NCI-H2196 treated with DMSO at 0.1 percent for 48 hours (cell line): ENCODE data around the gene RPL35.
"Not testable (repeated sequence)": the region's sequence is repeated elsewhere in the genome, so short reads cannot be mapped to it uniquely, and the experiment has no call there.

Source experiments
- DNase-seq: peaks from one replicate; lab custom pipeline; 2025; ENCODE audit not compliant: unreplicated experiment; lab: John Stamatoyannopoulos, UW

RPL35 gene

GRCh38 chr9:124852829-124853531 lies 8.8 kb downstream of the RPL35 start, which contains the start of gene WDR38:
Gene WDR38 (plus strand): TSS chr9:124853460. CDS start chr9:124853532, 72 bp downstream.
- DNase-seq, result peak; percentile 41

DNA sequence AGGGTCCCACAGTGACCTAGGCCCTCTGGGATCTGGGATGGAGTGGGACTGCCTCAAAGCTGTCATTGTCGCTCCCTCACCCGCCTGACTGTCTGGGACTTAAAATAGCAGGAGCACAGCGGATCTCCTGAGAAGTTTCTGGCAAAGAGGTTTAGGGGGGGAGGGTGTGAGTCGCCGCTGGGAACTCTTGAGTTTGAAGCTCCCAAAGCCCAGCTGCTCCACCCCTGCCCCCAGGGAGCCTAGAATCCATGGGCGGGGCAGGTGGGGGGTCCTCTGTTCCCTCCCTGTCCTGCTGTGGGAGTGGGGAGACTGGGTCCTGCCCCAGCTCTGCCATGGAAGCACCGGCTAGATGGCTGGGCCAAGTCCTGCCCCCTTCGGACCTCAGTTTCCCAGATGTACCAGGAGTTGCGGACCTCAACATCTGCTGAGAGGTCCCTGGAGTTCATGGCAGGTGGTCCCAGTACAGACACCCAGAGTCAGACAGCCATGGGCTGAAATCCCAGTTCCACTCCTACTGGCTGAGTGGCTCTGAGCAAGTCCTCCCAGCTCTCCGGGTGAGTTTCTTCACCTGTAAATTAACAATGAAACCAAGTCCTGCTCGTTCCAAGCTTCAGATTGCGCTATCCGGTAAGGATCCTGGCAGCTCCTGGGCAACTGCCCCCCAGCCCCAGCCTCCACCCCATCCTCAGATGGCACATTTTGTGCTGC lies 9.5 kb downstream of the RPL35 start:
- DNase-seq, result no peak

DNA sequence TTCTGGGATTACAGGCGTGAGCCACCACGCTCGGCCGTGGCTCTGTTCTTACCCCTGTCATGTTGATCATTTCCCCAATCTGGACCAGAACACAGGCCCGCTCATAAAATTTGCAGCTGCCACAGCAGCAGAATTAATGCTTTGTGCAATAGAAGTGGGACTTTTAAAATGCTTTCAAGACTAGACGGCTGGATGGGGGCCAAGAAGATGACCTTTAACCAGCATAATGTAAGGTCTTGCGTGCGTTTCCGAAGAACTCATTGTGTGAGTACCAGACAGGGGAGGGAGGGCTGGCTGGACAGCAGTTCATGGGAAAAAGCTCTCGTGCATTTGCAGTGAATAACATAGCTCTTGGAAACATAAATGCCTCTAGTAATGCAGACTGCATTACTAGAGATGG lies 12.0 kb downstream of the RPL35 start:
- DNase-seq, result no peak

DNA sequence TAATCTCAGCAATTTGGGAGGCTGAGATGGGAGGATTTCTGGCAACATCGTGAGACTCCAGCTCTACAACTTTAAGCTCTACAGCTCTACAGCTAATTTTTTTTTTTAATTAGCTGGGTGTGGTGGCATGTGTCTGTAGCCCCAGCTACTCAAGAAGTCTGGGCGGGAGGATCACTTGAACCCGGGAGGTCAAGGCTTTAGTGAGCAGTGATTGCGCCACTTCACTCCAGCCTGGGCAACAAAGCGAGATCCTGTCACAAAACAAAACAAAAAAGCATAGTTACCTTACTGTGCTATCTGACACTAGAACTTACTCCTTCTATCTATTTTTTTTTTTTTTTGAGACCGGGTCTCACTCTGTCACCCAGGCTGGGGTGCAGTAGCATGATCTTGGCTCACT lies 14.8 kb downstream of the RPL35 start:
- DNase-seq, result no peak

GRCh38 chr9:124846467-124846866 lies 15.3 kb downstream of the RPL35 start:
- not testable (repeated sequence) for DNase-seq

DNA sequence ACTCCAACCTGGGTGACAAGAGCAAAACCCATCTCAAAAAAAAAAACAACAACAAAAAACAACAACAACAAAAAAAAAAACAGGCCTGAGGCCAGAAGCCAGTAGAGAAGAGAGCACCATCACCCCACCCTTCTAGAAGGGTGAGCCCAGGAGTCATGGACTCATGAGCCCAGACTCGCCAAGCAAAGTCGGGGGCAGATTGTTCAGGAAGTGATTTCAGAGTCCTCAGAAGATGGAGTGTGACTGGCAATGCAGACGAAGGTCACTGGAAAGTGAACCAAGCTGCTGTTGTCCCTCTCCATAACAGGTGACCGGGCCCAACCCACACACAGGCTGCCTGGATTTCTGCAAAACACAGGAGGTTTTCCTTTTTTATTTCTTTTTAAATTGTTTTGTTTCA lies 17.5 kb downstream of the RPL35 start:
- DNase-seq, result no peak

- no peak for DNase-seq
These were observed 18.2 kb downstream of the RPL35 start for GRCh38 chr9:124843456-124844034.

- no peak for DNase-seq
These were observed 20.5 kb downstream of the RPL35 start for GRCh38 chr9:124841075-124841821.

GRCh38 chr9:124840300-124840833 lies 21.4 kb downstream of the RPL35 start:
- no peak for DNase-seq

GRCh38 chr9:124839612-124840299 lies 22.0 kb downstream of the RPL35 start:
- no peak for DNase-seq

- not testable (repeated sequence) for DNase-seq
These were observed 23.0 kb downstream of the RPL35 start for GRCh38 chr9:124838567-124839275.

GRCh38 chr9:124838132-124838531 lies 23.6 kb downstream of the RPL35 start:
- DNase-seq, result not testable (repeated sequence)

- no peak for DNase-seq
These were observed 26.7 kb downstream of the RPL35 start for GRCh38 chr9:124835026-124835557.

DNA sequence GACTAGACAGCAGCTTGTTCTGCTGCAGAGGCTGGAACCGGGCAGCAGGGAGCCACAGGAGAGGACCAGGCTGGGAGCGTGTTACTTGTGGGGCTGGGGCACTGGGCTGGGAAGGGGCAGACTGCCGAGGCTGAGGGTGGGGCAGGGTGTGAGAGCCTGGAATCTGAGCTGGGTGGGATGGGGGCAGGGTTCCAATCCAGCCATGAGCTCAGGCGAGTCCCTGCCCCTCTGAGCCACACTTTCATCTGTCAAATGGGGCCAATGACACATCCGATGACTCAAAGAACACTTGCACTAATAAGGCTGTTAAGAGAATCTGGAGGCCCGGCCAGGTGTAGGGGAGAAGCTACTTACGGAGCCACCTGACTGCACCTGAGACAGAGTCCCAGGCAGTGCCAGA lies 27.2 kb downstream of the RPL35 start:
- no peak for DNase-seq

DNA sequence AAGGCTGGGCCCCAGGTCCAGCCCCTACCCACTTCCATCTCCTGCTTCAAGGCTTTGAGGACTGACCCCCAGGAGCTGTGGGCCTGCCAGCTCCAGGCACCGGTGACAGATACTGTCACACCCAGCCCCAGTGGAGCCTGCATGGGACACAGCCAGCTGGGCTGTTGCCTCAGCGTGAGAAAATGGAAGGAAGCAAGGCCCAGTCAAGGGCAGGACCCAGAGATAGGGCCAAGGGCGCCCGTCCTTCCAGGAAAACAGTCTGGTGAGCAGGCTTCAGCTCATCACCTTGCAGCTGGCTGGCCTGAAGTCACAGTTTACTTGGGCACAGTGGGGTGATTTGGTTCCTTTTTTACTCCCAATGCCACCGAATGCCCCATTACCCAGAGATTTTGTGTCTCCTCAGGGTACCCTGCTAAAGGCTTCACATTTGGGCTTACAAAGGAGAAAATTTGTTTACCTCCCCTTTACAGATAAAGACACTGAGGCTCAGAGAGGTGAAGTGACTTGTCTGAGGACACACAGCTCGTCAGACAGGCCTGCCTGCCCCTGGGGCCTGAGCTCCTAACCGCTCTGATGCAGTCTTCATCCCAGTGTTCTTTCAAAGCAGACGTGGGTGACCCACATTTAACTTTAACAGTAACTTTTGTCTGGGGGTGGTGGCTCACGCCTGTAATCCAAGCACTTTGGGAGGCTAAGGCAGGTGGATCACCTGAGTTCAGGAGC lies 30.0 kb downstream of the RPL35 start:
- DNase-seq, result no peak

DNA sequence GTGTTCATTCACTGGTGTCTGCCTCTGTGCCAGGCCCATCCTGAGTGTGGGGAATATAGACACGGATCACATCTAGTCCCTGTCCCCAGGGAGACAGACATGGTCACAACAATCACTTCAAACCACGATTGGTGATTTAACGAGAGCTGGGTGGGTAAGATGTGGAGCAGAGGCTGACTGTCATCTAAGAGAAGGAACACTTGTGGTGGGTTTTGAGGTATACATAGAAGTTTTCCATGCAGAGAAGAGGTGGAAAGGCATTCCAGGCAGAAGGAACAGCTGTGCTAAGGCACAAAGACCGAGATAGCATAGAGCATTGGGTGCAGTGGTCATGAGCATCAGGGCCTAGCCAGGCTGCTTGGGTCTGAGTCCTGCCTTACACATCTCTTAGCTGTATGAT lies 31.2 kb downstream of the RPL35 start:
- no peak for DNase-seq

GRCh38 chr9:124829334-124829669 lies 32.5 kb downstream of the RPL35 start:
- DNase-seq, result no peak

DNA sequence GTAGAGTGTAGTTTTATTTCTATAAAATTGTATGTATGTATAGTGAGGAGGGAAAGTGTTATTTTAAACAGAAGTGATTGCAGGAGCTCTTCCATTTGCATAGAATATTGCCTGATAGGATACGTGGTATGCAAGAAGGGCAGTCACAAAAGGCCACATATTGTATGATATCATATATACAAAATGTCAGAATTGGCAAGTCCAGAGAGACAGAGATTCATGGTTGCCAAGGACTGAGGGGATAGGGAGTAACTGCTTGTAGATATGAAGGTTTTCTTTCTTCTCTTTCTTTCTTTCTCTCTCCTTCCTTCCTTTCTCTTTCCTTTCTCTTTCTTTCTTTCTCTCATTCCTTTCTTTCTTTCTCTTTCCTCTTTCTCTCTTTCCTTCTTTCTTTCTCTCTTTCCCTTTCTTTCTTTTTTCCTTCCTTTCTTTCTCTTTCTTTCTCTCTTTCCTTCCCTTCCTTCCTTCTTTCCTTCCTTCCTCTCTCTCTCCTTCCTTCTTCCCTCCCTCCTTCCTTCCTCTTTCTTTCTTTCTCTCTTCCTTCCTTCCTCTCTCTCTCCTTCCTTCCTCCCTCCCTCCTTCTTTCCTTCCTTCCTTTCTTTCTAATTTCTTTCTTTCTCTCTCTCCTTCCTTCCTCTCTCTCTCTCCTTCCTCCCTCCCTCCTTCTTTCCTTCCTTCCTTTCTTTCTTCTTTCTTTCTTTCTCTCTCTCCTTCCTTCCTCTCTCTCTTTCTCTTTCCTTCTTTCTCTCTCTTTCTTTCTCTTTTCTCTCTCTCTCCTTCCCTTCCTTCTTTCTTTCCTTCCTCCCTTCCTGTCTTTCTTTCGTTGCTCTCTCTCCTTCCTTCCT lies 33.0 kb downstream of the RPL35 start:
- DNase-seq, result no peak
